Fibroblast of lung (primary cell): ENCODE results near the gene LPAR4. TPM values are rescaled to one million over a fixed set of nuclear protein-coding genes. Genes with fewer than 3 reads are reported as not detected.

Source experiments
- DNase-seq, 2 donors: peaks; one replicate each; pipeline versions ENCODE4 v3.0.0 to v3.0.0-alpha.2; 2010; ENCODE audit warnings: low read depth in 2 of 2
- H2AFZ ChIP-seq: 2 replicates; pipeline ENCODE4 v1.5.1; 2012; ENCODE audit warnings: low read length, control low read depth, inconsistent platforms
- H3K27ac ChIP-seq: 2 replicates; pipeline ENCODE4 v1.5.1; 2011; ENCODE audit warnings: low read length, control low read depth; ENCODE audit not compliant: insufficient read depth
- H3K27me3 ChIP-seq: 2 replicates; pipeline ENCODE4 v1.5.1; 2011; ENCODE audit warnings: mild to moderate bottlenecking, low read length; ENCODE audit not compliant: control insufficient read depth, insufficient read depth
- H3K36me3 ChIP-seq: 2 replicates; pipeline ENCODE4 v1.5.1; 2011; ENCODE audit warnings: low read length; ENCODE audit not compliant: control insufficient read depth, insufficient read depth
- H3K4me1 ChIP-seq: 2 replicates; pipeline ENCODE4 v1.5.1; 2011; ENCODE audit warnings: low read length; ENCODE audit not compliant: control insufficient read depth, insufficient read depth; ENCODE audit errors: extremely low read depth
- H3K4me2 ChIP-seq: 2 replicates; pipeline ENCODE4 v1.5.1; 2011; ENCODE audit warnings: low read length, control low read depth; ENCODE audit not compliant: insufficient read depth; ENCODE audit errors: extremely low read depth
- H3K4me3 ChIP-seq, 4 experiments: fragments of 200-600 bp in 1 of 4; sonication (generic) in 1 of 4; replicated peaks in 1 of 4; 2 replicates each; pipeline ENCODE4 v1.5.1; 2011 to 2016; ENCODE audit warnings: low read length in 4 of 4, low read depth in 3 of 4, mild to moderate bottlenecking in 3 of 4, control low read depth in 2 of 4, inconsistent platforms in 1 of 4, mixed read lengths in 1 of 4; ENCODE audit not compliant: insufficient read depth in 1 of 4; ENCODE audit errors: control extremely low read depth in 1 of 4
- H3K79me2 ChIP-seq: 2 replicates; pipeline ENCODE4 v1.5.1; 2012; ENCODE audit warnings: mild to moderate bottlenecking, low read length, inconsistent platforms; ENCODE audit not compliant: control insufficient read depth, insufficient read depth
- H3K9ac ChIP-seq: 2 replicates; pipeline ENCODE4 v1.5.1; 2011; ENCODE audit warnings: mild to moderate bottlenecking, low read length, control low read depth; ENCODE audit not compliant: insufficient read depth
- H3K9me3 ChIP-seq: 2 replicates; pipeline ENCODE4 v1.5.1; 2012; ENCODE audit warnings: low read depth, low read length; ENCODE audit not compliant: control insufficient read depth, insufficient read depth
- H4K20me1 ChIP-seq: 2 replicates; pipeline ENCODE4 v1.5.1; 2011; ENCODE audit warnings: low read length; ENCODE audit not compliant: control insufficient read depth, insufficient read depth; ENCODE audit errors: extremely low read depth
- EZH2 ChIP-seq: IDR thresholded peaks from 2 replicates; pipeline ENCODE4 v1.5.1; 2012; ENCODE audit warnings: low read length, control low read depth, mild to moderate bottlenecking; ENCODE audit errors: missing control alignments
- polyA plus RNA-seq, 2 donors: library from polyadenylated mRNA; depleted of rRNA in 1 of 2; stranded (reverse) in 1 of 2; unstranded in 1 of 2; fragments of >200 nt; gene quantifications; 2 replicates each; pipeline ENCODE4 v1.2.1, GENCODE V29; 2011 to 2012; ENCODE audit warnings: missing spikeins in 1 of 2
- total RNA-seq: library from RNA; depleted of rRNA; stranded (reverse); fragments of >200 nt; gene quantifications from 2 replicates; pipeline ENCODE4 v1.2.1, GENCODE V29; 2014
- TF ChIP-seq, protein P1 (sequence below), 2 donors: IDR thresholded peaks in 1 of 2; conservative IDR thresholded peaks in 1 of 2; 1 replicate in 1 of 2; 2 replicates in 1 of 2; pipeline ENCODE4 v1.5.1; 2011 to 2012; ENCODE audit warnings: low read length in 2 of 2, control low read depth in 1 of 2, inconsistent platforms in 1 of 2, low read depth in 1 of 2, mild to moderate bottlenecking in 1 of 2

The LPAR4 gene
- total and polyA plus RNA-seq, 2 donors (not counting 1 experiment from before 2014, with no cell fraction given) = 0.19 to 0.50 TPM

DNA sequence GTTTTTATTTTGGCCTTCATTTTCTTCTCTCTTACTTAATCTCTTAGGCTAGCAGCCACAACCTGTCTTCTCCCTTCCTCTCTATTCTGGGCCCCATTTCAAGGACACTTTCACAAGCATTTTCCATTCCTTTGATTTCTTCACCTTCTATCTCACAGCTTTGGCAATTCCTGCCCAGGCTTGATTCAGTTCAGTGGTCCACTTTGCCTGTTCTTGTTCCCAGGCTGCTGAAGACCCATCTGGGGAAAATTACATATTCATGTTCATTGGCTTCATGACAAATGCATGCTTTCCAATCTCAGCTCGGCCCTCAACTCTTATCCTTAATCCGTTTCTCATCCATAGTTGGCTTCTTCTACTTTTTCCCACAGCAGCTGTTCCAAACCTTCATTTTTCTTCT is 38.7 kb upstream of the LPAR4 start:
- Histone ChIP-seq H3K79me2 (no peaks in the 10 kb centered on the region), H2AFZ (no peak overlapping the region)
- DNase-seq = no peak

DNA sequence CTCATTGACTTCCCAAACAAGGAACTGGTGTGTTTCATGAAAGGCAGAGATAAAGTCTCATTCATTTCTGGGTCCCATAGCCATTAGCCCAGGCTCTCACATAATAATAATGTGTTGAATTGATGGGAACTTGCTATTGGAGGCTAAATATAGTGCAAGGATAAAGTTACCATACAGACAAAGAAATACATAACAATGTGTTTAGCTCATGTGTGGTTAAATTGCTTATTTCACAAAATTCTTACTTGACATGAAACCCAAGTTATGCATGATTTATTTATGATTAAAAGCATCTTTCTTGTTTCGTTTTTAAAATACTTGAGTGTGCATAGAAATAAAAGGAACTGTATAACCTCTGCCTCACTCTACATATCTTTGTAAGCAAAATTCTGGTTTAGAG is 37.3 kb upstream of the LPAR4 start:
- TF ChIP-seq, protein P1, sequence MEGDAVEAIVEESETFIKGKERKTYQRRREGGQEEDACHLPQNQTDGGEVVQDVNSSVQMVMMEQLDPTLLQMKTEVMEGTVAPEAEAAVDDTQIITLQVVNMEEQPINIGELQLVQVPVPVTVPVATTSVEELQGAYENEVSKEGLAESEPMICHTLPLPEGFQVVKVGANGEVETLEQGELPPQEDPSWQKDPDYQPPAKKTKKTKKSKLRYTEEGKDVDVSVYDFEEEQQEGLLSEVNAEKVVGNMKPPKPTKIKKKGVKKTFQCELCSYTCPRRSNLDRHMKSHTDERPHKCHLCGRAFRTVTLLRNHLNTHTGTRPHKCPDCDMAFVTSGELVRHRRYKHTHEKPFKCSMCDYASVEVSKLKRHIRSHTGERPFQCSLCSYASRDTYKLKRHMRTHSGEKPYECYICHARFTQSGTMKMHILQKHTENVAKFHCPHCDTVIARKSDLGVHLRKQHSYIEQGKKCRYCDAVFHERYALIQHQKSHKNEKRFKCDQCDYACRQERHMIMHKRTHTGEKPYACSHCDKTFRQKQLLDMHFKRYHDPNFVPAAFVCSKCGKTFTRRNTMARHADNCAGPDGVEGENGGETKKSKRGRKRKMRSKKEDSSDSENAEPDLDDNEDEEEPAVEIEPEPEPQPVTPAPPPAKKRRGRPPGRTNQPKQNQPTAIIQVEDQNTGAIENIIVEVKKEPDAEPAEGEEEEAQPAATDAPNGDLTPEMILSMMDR (conservative IDR thresholded peaks at IDR 0.05 in 1 of 2, IDR thresholded peaks at IDR 0.05 in 1 of 2; ENCODE audit: low read depth in 1 of 2, low read length in 2 of 2) = no peak
- TF ChIP-seq EZH2 = no peak
- peak; percentile 31 to 49 for DNase-seq

More for the DNA sequence above, 38.7 kb upstream of the LPAR4 start:
- TF ChIP-seq EZH2 = no peak
- TF ChIP-seq, protein P1 (conservative IDR thresholded peaks at IDR 0.05 in 1 of 2, IDR thresholded peaks at IDR 0.05 in 1 of 2; ENCODE audit: low read depth in 1 of 2, low read length in 2 of 2) = no peak
- Histone ChIP-seq H3K27ac (no peak overlapping the region), H3K27me3 (no peaks in the 10 kb centered on the region), H3K9me3 (no peaks in the 10 kb centered on the region), H3K9ac (no peak overlapping the region), H4K20me1 (no peaks in the 10 kb centered on the region), H3K4me1 (no peaks in the 10 kb centered on the region), H3K36me3 (no peaks in the 10 kb centered on the region), H3K4me2 (no peak overlapping the region), H3K4me3 (no peak overlapping the region)

DNA sequence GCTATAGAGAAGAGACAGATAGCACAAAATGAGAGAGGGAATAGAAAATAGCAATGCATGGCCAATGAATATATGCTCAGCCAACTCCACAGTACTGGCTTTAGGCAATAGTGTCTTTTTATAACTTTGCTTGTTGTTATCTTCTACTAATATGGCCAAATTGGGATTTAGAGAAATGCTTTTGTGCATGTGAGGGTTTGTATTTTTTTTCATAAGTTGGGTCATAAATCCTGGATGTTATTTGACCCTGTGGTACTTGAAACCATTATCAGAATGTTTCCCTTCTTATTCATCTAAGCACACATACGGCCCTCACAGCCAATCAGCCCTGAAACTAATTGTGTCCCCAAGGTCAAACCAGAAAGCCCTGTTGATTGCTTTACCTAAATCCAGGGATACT is 35.2 kb upstream of the LPAR4 start:
- no peak overlapping the region for H2AFZ ChIP-seq
- H3K4me1 ChIP-seq = no peaks in the 10 kb centered on the region
- no peak overlapping the region for H3K27ac ChIP-seq
- H3K27me3 ChIP-seq = no peaks in the 10 kb centered on the region
- H3K4me2 ChIP-seq = no peak overlapping the region
- no peaks in the 10 kb centered on the region for H4K20me1 ChIP-seq
- no peaks in the 10 kb centered on the region for H3K9me3 ChIP-seq
- no peaks in the 10 kb centered on the region for H3K79me2 ChIP-seq
- TF ChIP-seq, protein P1 (conservative IDR thresholded peaks at IDR 0.05 in 1 of 2, IDR thresholded peaks at IDR 0.05 in 1 of 2; ENCODE audit: low read depth in 1 of 2, low read length in 2 of 2) = no peak
- TF ChIP-seq EZH2 = no peak
- DNase-seq = peak in 1 of 2 donors; percentile 22
- no peak overlapping the region for H3K9ac ChIP-seq
- H3K36me3 ChIP-seq = no peaks in the 10 kb centered on the region
- H3K4me3 ChIP-seq = no peak overlapping the region

More for the DNA sequence above, 37.3 kb upstream of the LPAR4 start:
- Histone ChIP-seq H3K9me3 (no peaks in the 10 kb centered on the region), H3K36me3 (no peaks in the 10 kb centered on the region), H2AFZ (no peak overlapping the region), H3K79me2 (no peaks in the 10 kb centered on the region), H3K27me3 (no peaks in the 10 kb centered on the region), H3K4me2 (no peak overlapping the region), H3K4me1 (no peaks in the 10 kb centered on the region), H3K9ac (no peak overlapping the region), H4K20me1 (no peaks in the 10 kb centered on the region), H3K27ac (no peak overlapping the region), H3K4me3 (no peak overlapping the region)
